NT2/D1 (cell line): ENCODE results near the gene NKD1.

Source experiments
- DNase-seq: peaks from one replicate; pipeline ENCODE4 v3.0.0-alpha.2; 2011; ENCODE audit warnings: low read depth, low spot score
- H3K27me3 ChIP-seq: 2 replicates; pipeline ENCODE4 v1.6.0; 2011; ENCODE audit warnings: mild to moderate bottlenecking; ENCODE audit not compliant: insufficient read length, insufficient read depth
- H3K36me3 ChIP-seq: 2 replicates; pipeline ENCODE4 v1.6.1; 2011; ENCODE audit warnings: mild to moderate bottlenecking, low read length, mixed read lengths; ENCODE audit not compliant: insufficient read depth, insufficient read length
- H3K4me1 ChIP-seq: 2 replicates; pipeline ENCODE4 v1.5.1; 2011; ENCODE audit not compliant: insufficient read depth, insufficient read length
- H3K4me3 ChIP-seq: 2 replicates; pipeline ENCODE4 v1.5.1; 2011; ENCODE audit warnings: low read depth; ENCODE audit not compliant: insufficient read length
- H3K9ac ChIP-seq: 2 replicates; pipeline ENCODE4 v1.6.0; 2011; ENCODE audit warnings: low read depth; ENCODE audit not compliant: insufficient read length
- H3K9me3 ChIP-seq: 2 replicates; pipeline ENCODE4 v1.5.1; 2011; ENCODE audit warnings: mild to moderate bottlenecking, low read length; ENCODE audit not compliant: insufficient read depth
- SUZ12 ChIP-seq: IDR thresholded peaks from 2 replicates; pipeline ENCODE4 v1.6.1; 2011; ENCODE audit not compliant: insufficient read length, insufficient read depth; ENCODE audit errors: extremely low read depth
- YY1 ChIP-seq: IDR thresholded peaks from 2 replicates; pipeline ENCODE4 v1.6.1; 2011; ENCODE audit not compliant: insufficient read length, insufficient read depth
- ZNF274 ChIP-seq: IDR thresholded peaks from 2 replicates; pipeline ENCODE4 v1.6.1; 2011; ENCODE audit warnings: mild to moderate bottlenecking, low read depth, low read length

The NKD1 gene

GRCh38 chr16:50521246-50521900 is 26.8 kb upstream of the NKD1 start:
- no peak overlapping the region for H3K9ac ChIP-seq
- H3K4me1 ChIP-seq: peaks cover 10% of the 10 kb centered on the region

GRCh38 chr16:50522324-50522723 is 25.9 kb upstream of the NKD1 start:
- Histone ChIP-seq H3K9ac (no peak overlapping the region), H3K36me3 (no peaks in the 10 kb centered on the region), H3K4me1 (peaks cover 10% of the 10 kb centered on the region), H3K4me3 (no peak overlapping the region), H3K27me3 (no peaks in the 10 kb centered on the region), H3K9me3 (peaks cover 6% of the 10 kb centered on the region; the same call in 1 of the 2 replicates)
- no peak for TF ChIP-seq SUZ12
- no peak for TF ChIP-seq ZNF274
- TF ChIP-seq YY1: no peak
- no peak for DNase-seq

More at GRCh38 chr16:50521246-50521900, 26.8 kb upstream of the NKD1 start:
- no peak for DNase-seq
- Histone ChIP-seq H3K36me3 (no peaks in the 10 kb centered on the region), H3K4me3 (no peak overlapping the region), H3K27me3 (no peaks in the 10 kb centered on the region), H3K9me3 (peaks cover 15% of the 10 kb centered on the region)
- TF ChIP-seq ZNF274 (no peak), SUZ12 (no peak), YY1 (no peak)

GRCh38 chr16:50523710-50524109 is 24.5 kb upstream of the NKD1 start:
- H3K36me3 ChIP-seq: no peaks in the 10 kb centered on the region
- H3K9ac ChIP-seq: no peak overlapping the region
- no peak for DNase-seq
- peaks cover 10% of the 10 kb centered on the region for H3K4me1 ChIP-seq
- no peaks in the 10 kb centered on the region for H3K9me3 ChIP-seq
- no peak for TF ChIP-seq SUZ12
- TF ChIP-seq YY1: no peak
- TF ChIP-seq ZNF274: no peak
- H3K27me3 ChIP-seq: no peaks in the 10 kb centered on the region
- H3K4me3 ChIP-seq: no peak overlapping the region

DNA sequence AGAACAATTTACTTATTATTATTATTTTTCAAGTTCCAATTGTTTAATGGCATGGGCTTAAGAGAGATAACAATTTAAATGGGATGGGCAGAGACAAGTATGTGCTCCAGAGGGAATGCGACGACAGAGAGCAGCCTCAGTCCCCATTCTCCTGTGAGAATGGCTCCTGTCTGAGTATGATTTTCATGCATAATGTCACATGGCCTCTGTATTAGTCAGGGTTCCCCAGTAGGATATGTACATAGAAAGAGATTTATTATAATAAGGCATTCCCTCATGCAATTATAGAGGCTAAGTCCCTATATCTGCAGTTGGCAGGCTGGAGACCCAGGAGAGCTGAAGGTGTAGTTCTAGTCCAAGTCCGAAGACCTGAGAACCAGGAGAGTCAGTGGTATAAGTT is 22.9 kb upstream of the NKD1 start:
- Histone ChIP-seq H3K9ac (no peak overlapping the region), H3K36me3 (no peaks in the 10 kb centered on the region), H3K9me3 (peaks cover 6% of the 10 kb centered on the region; the same call in 1 of the 2 replicates), H3K27me3 (no peaks in the 10 kb centered on the region), H3K4me1 (peaks cover 10% of the 10 kb centered on the region), H3K4me3 (no peak overlapping the region)
- DNase-seq: no peak
- TF ChIP-seq SUZ12 (no peak), ZNF274 (no peak), YY1 (no peak)

- TF ChIP-seq ZNF274 (no peak), YY1 (no peak), SUZ12 (no peak)
Measured at GRCh38 chr16:50525716-50526115, 22.5 kb upstream of the NKD1 start.

DNA sequence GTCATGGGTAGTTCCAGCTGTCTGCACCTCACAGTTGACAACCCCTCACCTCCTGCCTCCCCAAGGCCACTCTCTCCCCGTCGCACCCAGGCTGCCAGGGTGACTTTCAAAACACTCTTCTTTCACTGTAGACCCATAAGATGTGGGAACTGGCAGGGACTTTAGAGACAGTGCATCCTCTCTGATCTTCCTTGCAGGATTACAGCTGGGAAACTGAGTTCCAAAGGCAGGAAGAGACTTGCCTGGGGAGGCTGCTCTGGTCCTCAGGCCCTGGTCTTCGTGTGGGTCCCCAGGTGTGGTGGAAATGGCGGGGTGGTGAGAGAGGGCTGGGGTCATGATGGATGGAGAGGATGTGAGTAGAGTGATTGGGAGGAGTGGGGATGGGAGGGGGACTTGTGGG is 21.9 kb upstream of the NKD1 start:
- Histone ChIP-seq H3K4me3 (no peak overlapping the region), H3K9me3 (peaks cover 6% of the 10 kb centered on the region; the same call in 1 of the 2 replicates), H3K4me1 (peaks cover 6% of the 10 kb centered on the region), H3K36me3 (no peaks in the 10 kb centered on the region), H3K27me3 (no peaks in the 10 kb centered on the region), H3K9ac (no peak overlapping the region)
- TF ChIP-seq YY1 (no peak), SUZ12 (no peak), ZNF274 (no peak)
- no peak for DNase-seq

More at GRCh38 chr16:50525716-50526115, 22.5 kb upstream of the NKD1 start:
- H3K9ac ChIP-seq: no peak overlapping the region
- H3K27me3 ChIP-seq: no peaks in the 10 kb centered on the region
- H3K4me3 ChIP-seq: no peak overlapping the region
- H3K36me3 ChIP-seq: no peaks in the 10 kb centered on the region
- no peak for DNase-seq
- peaks cover 7% of the 10 kb centered on the region for H3K4me1 ChIP-seq
- peaks cover 6% of the 10 kb centered on the region; the same call in 1 of the 2 replicates for H3K9me3 ChIP-seq

DNA sequence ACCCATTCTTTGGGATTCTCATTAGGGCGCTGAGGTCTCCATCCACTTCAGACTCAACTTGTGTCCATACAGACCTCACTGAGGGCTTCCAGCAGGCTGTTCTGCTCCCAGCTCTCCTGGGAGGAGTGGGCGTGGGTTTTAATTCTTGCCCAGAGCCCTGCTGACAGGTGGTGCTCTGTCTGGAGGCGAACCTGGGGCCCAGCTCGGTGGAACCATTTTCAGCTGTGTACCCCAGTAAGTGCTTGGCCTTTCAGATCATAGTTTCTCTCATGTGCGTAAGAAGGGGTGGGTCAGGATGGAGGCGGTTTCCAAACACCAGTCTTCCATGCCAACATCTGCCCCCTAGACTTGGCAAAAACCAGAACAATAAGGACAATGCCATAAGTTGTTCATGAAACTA is 21.4 kb upstream of the NKD1 start:
- Histone ChIP-seq H3K4me3 (no peak overlapping the region), H3K36me3 (no peaks in the 10 kb centered on the region), H3K9ac (no peak overlapping the region), H3K9me3 (peaks cover 6% of the 10 kb centered on the region; the same call in 1 of the 2 replicates), H3K4me1 (peaks cover 1% of the 10 kb centered on the region), H3K27me3 (no peaks in the 10 kb centered on the region)
- DNase-seq: no peak
- TF ChIP-seq ZNF274: no peak
- TF ChIP-seq YY1: no peak
- TF ChIP-seq SUZ12: no peak
